HL-60 (cell line): Measurements from ENCODE around the gene MTR.

Experiments used
- CTCF ChIP-seq: IDR thresholded peaks from one replicate; pipeline ENCODE4 v1.5.1; 2011; ENCODE audit warnings: low read length, control low read depth, inconsistent platforms; ENCODE audit not compliant: insufficient read depth
- REST ChIP-seq: IDR thresholded peaks from 2 replicates; pipeline ENCODE4 v1.6.1; 2012; ENCODE audit warnings: low read depth; ENCODE audit not compliant: insufficient replicate concordance

- no peak for TF ChIP-seq CTCF
- TF ChIP-seq REST, result no peak
These were observed 39.8 kb downstream of the MTR start for GRCh38 chr1:236834876-236835275.
